NB4 (cell line): ENCODE measurements around the gene ZBTB4.

ENCODE experiments used
- DNase-seq: peaks from one replicate; pipeline ENCODE4 v3.0.0; 2010; ENCODE audit warnings: low read depth
- H3K4me3 ChIP-seq: one replicate; pipeline ENCODE4 v1.5.1; 2011; ENCODE audit warnings: mild to moderate bottlenecking, low read depth, low read length, moderate library complexity
- MYC ChIP-seq: IDR thresholded peaks from 2 replicates; pipeline ENCODE4 v1.6.1; 2011; ENCODE audit warnings: low read depth, low read length
- POLR2A ChIP-seq: IDR thresholded peaks from 2 replicates; pipeline ENCODE4 v1.6.1; 2011; ENCODE audit warnings: mild to moderate bottlenecking; ENCODE audit not compliant: insufficient read length; ENCODE audit errors: extremely low read depth
- TF ChIP-seq, protein P1 (sequence below): IDR thresholded peaks from 2 replicates; pipeline ENCODE4 v1.6.1; 2011; ENCODE audit warnings: low read depth, low read length
- TF ChIP-seq, protein P2 (sequence below): IDR thresholded peaks from one replicate; pipeline ENCODE4 v1.5.1; 2012; ENCODE audit warnings: low read depth, low read length

The ZBTB4 gene

DNA sequence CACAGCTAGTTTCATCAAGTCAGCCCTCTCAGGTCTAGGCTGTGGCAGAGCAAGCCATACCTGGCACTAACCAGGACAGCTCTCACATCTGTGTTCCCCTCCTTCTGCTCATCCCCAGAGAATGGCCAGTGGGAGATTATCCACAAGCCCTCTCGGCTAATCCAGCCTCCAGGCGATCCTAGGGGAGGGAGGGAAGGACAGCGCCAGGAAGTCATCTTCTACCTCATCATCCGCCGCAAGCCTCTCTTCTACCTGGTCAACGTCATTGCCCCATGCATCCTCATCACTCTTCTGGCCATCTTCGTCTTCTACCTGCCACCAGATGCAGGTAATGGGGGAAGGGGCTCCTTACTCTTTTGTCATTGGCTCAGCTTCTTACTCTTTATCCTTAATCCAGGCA, 31.0 kb downstream of the ZBTB4 start:
- H3K4me3 ChIP-seq = no peak overlapping the region
- no peak for DNase-seq
- TF ChIP-seq, protein P1, sequence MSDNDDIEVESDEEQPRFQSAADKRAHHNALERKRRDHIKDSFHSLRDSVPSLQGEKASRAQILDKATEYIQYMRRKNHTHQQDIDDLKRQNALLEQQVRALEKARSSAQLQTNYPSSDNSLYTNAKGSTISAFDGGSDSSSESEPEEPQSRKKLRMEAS = no peak
- no peak for TF ChIP-seq POLR2A
- TF ChIP-seq MYC = no peak
- TF ChIP-seq, protein P2, sequence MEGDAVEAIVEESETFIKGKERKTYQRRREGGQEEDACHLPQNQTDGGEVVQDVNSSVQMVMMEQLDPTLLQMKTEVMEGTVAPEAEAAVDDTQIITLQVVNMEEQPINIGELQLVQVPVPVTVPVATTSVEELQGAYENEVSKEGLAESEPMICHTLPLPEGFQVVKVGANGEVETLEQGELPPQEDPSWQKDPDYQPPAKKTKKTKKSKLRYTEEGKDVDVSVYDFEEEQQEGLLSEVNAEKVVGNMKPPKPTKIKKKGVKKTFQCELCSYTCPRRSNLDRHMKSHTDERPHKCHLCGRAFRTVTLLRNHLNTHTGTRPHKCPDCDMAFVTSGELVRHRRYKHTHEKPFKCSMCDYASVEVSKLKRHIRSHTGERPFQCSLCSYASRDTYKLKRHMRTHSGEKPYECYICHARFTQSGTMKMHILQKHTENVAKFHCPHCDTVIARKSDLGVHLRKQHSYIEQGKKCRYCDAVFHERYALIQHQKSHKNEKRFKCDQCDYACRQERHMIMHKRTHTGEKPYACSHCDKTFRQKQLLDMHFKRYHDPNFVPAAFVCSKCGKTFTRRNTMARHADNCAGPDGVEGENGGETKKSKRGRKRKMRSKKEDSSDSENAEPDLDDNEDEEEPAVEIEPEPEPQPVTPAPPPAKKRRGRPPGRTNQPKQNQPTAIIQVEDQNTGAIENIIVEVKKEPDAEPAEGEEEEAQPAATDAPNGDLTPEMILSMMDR = no peak

DNA sequence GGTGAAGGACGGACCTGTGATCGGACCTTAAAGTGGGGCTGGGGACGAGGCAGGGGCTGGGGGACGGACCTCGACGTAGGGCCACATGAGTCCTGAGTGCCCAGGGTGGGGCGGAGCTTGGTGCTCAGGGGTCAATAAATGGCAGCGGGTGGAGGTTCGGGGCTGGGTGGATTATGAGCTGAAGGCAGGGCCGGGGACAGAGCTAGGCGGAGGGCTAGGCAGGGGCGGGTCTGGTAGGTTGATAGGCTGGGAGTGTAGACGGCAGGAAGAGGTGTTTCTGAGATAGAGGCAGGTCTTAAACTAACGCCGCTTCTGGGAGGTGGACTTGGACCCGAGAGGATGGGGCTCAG, 33.8 kb downstream of the ZBTB4 start:
- no peak overlapping the region for H3K4me3 ChIP-seq
- no peak for DNase-seq
- no peak for TF ChIP-seq MYC
- TF ChIP-seq, protein P2 = no peak
- no peak for TF ChIP-seq POLR2A
- TF ChIP-seq, protein P1 = no peak

DNA sequence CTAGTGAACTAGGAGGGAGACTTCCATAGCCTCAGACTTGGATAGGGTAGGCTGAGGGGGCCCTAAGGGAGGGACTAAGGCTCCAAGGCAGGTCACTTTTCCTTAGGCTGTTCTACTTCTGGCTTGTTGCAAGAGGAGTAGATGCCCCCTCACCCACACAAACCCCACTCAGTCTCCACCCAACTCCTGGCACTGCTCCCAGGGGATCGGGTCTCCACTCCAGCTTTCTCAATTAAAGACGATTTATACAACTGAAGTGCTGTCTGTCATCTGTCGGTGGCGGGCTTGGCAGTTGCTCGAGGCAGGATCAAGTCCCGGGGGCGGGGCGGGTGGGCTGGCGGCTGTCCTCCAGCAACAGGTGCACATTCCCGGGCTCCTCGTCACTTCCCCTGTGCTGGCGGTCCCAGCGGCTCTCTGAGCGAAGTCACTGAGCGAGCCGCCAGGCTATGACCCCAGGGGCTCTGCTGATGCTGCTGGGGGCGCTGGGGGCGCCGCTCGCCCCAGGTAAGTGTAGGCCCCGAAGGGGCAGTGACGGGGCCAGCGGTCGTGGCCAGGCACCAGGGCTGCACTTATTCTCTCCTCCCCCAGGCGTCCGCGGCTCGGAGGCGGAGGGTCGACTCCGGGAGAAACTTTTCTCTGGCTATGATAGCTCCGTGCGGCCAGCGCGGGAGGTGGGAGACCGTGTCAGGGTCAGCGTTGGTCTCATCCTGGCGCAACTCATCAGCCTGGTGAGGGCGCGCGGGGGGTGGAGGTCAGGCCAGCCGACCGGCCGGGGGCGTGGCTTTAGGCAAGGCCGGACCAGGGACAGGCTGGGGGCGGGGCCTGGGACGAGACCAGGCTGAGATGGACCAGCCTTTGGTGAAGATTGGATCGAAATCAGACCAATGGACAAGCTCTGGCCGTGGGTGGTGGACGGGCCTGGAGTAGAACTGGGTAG, 34.5 kb downstream of the ZBTB4 start, which contains the start of gene CHRNB1:
Gene CHRNB1, plus strand, starts transcription at position 380 of the 937 bp plus-strand sequence. Its CDS starts 67 bp downstream, at position 447.
- no peak for DNase-seq

DNA sequence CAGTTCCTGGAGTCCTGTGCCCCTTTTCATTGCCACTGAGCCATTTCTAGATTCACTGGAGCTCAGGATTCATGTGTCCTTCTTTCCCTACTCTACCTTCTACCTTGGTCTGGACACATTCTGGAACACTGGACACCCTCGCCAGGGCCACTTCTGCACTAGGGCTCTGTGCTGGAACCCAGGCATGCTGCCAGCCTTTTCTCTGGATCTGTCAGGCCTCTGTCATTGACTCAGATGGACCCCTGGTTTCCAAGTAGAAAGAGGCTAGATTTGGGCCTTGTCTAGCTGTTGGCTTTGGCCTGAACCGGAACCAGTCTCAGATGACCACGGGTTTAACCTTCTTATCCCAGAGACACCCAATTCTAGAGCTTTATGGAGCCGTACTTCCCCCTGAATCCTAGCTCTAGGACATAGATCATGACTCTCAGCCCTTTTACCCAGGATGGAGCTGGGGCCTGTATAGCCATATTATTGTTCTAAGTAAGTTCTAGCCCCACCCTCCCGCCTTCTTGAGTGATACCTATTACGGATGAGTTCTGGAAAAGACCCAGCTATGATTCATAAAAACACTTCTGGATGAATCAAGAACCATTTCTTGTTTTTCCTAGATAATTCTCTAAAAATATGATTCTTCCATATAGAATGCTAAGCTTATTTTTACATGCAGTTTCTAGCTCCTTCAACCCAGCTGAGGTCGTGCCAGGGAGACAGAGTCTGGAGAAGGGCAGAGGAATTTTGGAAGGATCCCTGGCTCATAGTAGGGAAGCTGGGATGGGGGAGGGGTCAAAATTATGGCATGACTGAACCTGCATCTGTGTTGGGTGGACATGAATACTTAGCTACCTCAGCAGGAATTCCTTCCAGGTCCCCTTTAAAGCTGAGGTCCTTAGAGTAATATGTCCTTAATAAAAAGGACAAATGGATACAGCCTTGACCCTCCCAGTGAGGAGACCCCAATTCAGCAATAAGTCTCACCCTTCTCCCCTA, 35.6 kb downstream of the ZBTB4 start:
- DNase-seq = no peak
- no peak overlapping the region for H3K4me3 ChIP-seq
- TF ChIP-seq, protein P1 = no peak
- TF ChIP-seq MYC (no peak), POLR2A (no peak)
- TF ChIP-seq, protein P2 = no peak

More for the DNA sequence above, 34.5 kb downstream of the ZBTB4 start, which contains the start of gene CHRNB1:
- H3K4me3 ChIP-seq = no peak within 1 kb of the TSS
- TF ChIP-seq, protein P2 = no peak
- TF ChIP-seq, protein P1 = no peak
- TF ChIP-seq POLR2A (no peak), MYC (no peak)

DNA sequence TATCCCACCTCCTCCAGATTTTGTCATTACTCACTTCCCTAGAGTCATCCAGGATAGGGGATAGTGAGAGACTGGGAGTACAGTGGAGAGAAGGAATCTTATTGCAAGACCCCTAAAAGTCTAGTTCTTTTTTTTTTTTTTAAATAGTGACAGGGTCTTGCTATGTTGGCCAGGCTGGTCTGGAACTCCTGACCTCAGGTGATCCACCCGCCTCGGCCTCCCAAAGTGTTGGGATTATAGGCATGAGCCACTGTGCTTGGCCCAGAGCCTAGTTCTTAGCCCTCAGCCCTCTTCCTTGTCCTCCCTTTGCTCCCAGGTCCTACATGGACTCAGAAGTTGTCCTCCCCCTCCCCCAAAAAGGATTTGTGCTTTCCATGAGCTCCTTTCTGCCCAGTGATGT, 37.3 kb downstream of the ZBTB4 start:
- TF ChIP-seq, protein P1 = no peak
- TF ChIP-seq POLR2A = no peak
- TF ChIP-seq, protein P2 = no peak
- no peak for TF ChIP-seq MYC
- no peak for DNase-seq

More for the DNA sequence above, 37.3 kb downstream of the ZBTB4 start:
- no peak overlapping the region for H3K4me3 ChIP-seq
